Naive thymus-derived CD8-positive, alpha-beta T cell (primary cell): ENCODE measurements around the gene RNF220. TPM values are rescaled to one million over a fixed set of nuclear protein-coding genes. Genes with fewer than 3 reads are reported as not detected.

Experiments used
- ATAC-seq, 2 donors: fragments of 150-1000 bp; cut with Tn5 transposase in 1 of 2; sonication (Bioruptor Pico), chemical (Tn5 transposase) in 1 of 2; 1 replicate in 1 of 2; 2 replicates in 1 of 2; pipeline ENCODE4 v1.10.0; 2021; ENCODE audit warnings: mild to moderate bottlenecking in 2 of 2, moderate library complexity in 2 of 2
- POLR2A ChIA-PET: fragments of 350-600 bp; sonication (Branson Sonifier 250); formaldehyde crosslinking; loops from one replicate; lab custom pipeline; 2021; ENCODE audit warnings: antibody characterized with exemption; lab: Charles Lee
- DNase-seq, 10 donors: peaks; one replicate each; pipeline versions ENCODE4 v3.0.0 to v3.0.0-alpha.2; 2020 to 2022
- H3K27ac Mint-ChIP-seq, 10 donors: one replicate each; pipeline ENCODE4 v1.8.0; 2020 to 2022; ENCODE audit warnings: mild to moderate bottlenecking in 10 of 10, mixed read lengths in 10 of 10, moderate library complexity in 4 of 10, inconsistent platforms in 1 of 10
- H3K27me3 Mint-ChIP-seq, 5 donors: one replicate each; pipeline ENCODE4 v1.8.0; 2021 to 2022; ENCODE audit warnings: mixed read lengths in 5 of 5
- H3K36me3 Mint-ChIP-seq, 3 donors: one replicate each; pipeline ENCODE4 v1.8.0; 2020 to 2022; ENCODE audit warnings: mixed read lengths in 3 of 3, mild to moderate bottlenecking in 2 of 3, inconsistent platforms in 1 of 3
- H3K4me1 Mint-ChIP-seq, 4 donors: one replicate each; pipeline ENCODE4 v1.8.0; 2021 to 2022; ENCODE audit warnings: mixed read lengths in 4 of 4
- H3K4me3 Mint-ChIP-seq, 10 donors: one replicate each; pipeline ENCODE4 v1.8.0; 2020 to 2022; ENCODE audit warnings: mild to moderate bottlenecking in 10 of 10, mixed read lengths in 10 of 10, moderate library complexity in 6 of 10, inconsistent platforms in 1 of 10
- H3K9me3 Mint-ChIP-seq, 9 donors: one replicate each; pipeline ENCODE4 v1.8.0; 2020 to 2022; ENCODE audit warnings: mixed read lengths in 9 of 9, mild to moderate bottlenecking in 3 of 9, inconsistent platforms in 1 of 9, moderate library complexity in 1 of 9
- polyA plus RNA-seq, 3 donors: library from polyadenylated mRNA; unstranded; fragments of 300-500 nt; fragmentation: Illumina TruSeq; gene quantifications; one replicate each; pipeline ENCODE4 v1.2.3, GENCODE V29; 2021
- total RNA-seq, 8 experiments: library from RNA in 2 of 8; stranded (reverse) in 2 of 8; gene quantifications; one replicate each; pipeline ENCODE4 v1.2.3 and lab custom pipeline; 2021 to 2026

Gene RNF220
- total and polyA plus RNA-seq, 5 experiments from 2014 or later, result 62.2 to 129 (median 103) TPM

DNA sequence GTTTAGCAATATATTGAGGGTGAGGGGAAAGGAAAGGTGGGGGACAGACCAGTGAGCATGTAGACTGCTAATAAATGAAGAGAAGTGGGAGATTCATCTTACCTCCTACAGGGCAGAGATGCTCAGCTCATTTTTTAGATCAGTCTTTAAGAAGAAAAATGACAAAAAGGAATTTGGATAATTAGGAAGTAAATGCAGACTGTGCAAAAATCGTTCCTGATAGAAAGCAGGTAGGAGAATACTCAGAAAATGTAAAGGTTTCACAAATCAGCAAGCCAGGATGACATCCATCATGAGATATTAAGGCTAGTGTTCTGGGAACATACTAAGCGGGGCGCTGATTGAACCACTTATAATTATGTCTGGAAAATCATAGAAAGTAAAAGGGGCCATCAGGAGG, 106.3 kb downstream of the RNF220 start:
- Mint-ChIP-seq H3K9me3 (no peaks in the 10 kb centered on the region), H3K27me3 (peaks cover 7 to 31% (median 11%) of the 10 kb centered on the region in 5 donors), H3K4me3 (no peak overlapping the region), H3K27ac (peak overlapping the region in 2 of 10 donors; percentile 20 to 32), H3K4me1 (peaks cover 0 to 5% (median 3%) of the 10 kb centered on the region in 4 donors), H3K36me3 (no peaks in the 10 kb centered on the region)
- ATAC-seq (no peak), DNase-seq (no peak)
- POLR2A ChIA-PET, result no interaction called here

DNA sequence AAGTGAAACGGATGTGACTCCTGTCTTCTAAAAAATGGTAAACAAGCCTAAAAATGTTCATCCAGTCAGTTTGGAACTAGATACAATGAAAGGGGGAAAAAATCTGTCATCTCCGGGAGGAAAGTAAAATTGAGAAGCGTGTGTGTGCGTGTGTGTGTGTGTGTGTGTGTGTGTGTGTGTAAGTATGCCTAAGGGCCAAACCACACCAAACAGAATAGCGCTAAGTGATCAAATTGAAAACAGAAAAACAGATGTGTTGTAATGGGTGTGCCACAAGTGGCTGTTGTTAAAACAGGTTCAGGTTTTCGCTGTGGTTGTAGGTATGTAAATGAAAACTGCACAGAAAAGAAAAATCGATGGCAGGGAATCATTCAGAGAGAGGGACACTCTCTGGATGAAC, 106.7 kb downstream of the RNF220 start:
- Mint-ChIP-seq H3K4me1 (peaks cover 0 to 5% (median 3%) of the 10 kb centered on the region in 4 donors), H3K27me3 (peaks cover 7 to 34% (median 12%) of the 10 kb centered on the region in 5 donors), H3K27ac (peak overlapping the region in 2 of 10 donors; percentile 20 to 32), H3K36me3 (no peaks in the 10 kb centered on the region), H3K4me3 (no peak overlapping the region), H3K9me3 (no peaks in the 10 kb centered on the region)
- ATAC-seq (no peak), DNase-seq (no peak)
- POLR2A ChIA-PET, result no interaction called here

- Mint-ChIP-seq H3K9me3 (no peaks in the 10 kb centered on the region), H3K36me3 (no peaks in the 10 kb centered on the region), H3K4me3 (no peak overlapping the region), H3K4me1 (peaks cover 0 to 5% (median 3%) of the 10 kb centered on the region in 4 donors), H3K27ac (peak overlapping the region in 1 of 10 donors; percentile 49), H3K27me3 (peaks cover 9 to 34% (median 10%) of the 10 kb centered on the region in 5 donors)
- POLR2A ChIA-PET, result no interaction called here
- ATAC-seq (no peak), DNase-seq (no peak)
These were observed 107.3 kb downstream of the RNF220 start for GRCh38 chr1:44512313-44512885.

DNA sequence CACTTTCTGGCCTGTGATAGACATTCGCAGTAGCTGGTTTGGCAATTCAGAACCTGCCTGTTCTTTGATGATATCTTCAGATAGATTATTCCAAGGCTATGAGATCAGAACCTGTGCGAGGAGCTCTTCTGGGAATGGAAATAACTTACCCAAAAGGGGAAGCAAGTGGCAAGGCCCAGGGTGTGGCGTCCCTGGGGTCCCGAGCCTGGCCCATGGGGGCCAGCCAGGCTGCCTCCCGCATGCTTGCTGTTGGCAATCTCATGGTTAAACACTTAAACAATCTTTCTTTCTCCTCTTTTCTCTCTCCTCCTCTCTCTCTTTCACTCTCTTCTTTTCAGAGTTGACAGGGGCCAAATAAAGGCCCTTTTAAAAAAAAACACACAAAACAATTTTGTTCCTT, 108.1 kb downstream of the RNF220 start:
- Mint-ChIP-seq H3K4me1 (peaks cover 0 to 5% (median 3%) of the 10 kb centered on the region in 4 donors), H3K27ac (no peak overlapping the region), H3K36me3 (no peaks in the 10 kb centered on the region), H3K4me3 (no peak overlapping the region), H3K27me3 (peaks cover 9 to 34% (median 10%) of the 10 kb centered on the region in 5 donors), H3K9me3 (no peaks in the 10 kb centered on the region)
- DNase-seq (no peak), ATAC-seq (no peak)
- POLR2A ChIA-PET, result no interaction called here

DNA sequence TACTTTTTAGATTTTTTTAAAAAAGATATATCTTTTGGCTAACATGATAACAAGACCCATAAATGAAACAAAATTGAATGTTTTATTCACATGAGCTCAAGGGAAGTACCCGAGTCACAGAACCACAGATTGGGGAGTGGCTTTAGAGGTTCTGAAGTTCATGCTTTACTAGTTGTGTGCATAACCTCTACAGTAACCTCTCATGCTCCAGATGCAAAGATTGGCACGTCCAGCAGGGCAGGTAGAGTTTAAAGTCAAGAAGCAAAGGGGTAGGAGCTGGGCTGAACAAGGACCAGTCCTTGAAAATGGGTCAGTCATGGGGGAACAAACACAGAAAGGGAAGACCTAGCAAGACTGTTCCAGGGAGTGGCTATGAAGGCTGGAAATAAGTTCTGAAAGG, 109.6 kb downstream of the RNF220 start:
- DNase-seq, result no peak
- H3K4me1 Mint-ChIP-seq, result peaks cover 0 to 11% (median 4%) of the 10 kb centered on the region in 4 donors
- H3K9me3 Mint-ChIP-seq, result no peaks in the 10 kb centered on the region
- H3K27me3 Mint-ChIP-seq, result peaks cover 3 to 32% (median 10%) of the 10 kb centered on the region in 5 donors
- H3K27ac Mint-ChIP-seq, result no peak overlapping the region
- H3K36me3 Mint-ChIP-seq, result no peaks in the 10 kb centered on the region
- no peak overlapping the region for H3K4me3 Mint-ChIP-seq
- POLR2A ChIA-PET, result no interaction called here
- no peak for ATAC-seq

DNA sequence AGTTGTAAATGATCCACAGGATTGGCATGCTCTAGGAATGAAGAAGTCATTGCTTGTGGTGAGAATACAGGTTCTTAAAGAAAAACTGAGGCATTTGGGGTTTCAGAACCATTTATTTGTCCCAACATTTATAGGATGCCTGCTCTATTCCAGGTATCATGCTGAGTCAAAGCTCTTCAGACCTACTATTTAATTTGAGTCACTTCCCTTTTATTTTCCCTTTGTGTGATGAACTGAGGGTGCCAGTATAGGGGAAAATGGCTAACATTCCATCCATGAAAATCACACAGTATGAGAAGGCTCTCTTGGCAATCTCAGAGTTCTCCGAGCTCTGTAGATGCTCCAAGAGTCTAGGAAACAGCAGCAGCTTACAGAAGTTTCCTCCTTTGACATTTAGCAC, 110.4 kb downstream of the RNF220 start:
- peaks cover 0 to 11% (median 4%) of the 10 kb centered on the region in 4 donors for H3K4me1 Mint-ChIP-seq
- ATAC-seq (no peak), DNase-seq (no peak)
- POLR2A ChIA-PET, result no interaction called here
- peaks cover 3 to 35% (median 10%) of the 10 kb centered on the region in 5 donors for H3K27me3 Mint-ChIP-seq
- no peaks in the 10 kb centered on the region for H3K9me3 Mint-ChIP-seq
- no peaks in the 10 kb centered on the region for H3K36me3 Mint-ChIP-seq
- no peak overlapping the region for H3K27ac Mint-ChIP-seq
- no peak overlapping the region for H3K4me3 Mint-ChIP-seq

DNA sequence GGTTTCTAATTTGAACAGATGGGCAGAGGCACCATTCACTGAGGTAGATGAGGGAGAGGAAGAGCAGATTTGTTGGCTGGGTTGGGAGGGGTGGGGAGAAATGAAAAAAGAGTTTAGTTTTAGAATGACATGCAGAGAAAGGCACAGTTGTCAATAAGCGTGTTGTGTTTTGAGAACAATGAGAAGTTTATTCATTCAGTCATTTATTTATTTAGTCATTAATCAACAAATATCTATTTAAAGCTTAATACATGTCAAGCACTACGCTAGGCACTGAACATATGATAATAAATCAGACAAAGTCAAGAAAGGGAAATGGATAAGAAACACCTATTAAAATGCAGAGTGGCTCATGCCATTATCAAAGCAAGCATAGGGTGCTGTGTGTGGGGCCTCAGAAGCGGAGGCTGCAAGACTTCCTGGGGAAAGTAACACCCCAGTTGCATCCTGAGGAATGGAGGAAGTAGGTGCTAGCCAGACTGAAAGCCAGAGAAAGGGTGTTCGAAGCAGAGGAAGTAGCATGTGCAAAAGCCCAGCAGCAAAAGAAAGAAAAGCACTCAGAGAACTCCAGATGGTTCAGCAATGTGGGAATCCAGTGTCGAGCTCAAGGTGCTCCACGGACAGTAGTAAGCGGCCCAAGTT, 114.1 kb downstream of the RNF220 start:
- Mint-ChIP-seq H3K27ac (no peak overlapping the region), H3K9me3 (no peaks in the 10 kb centered on the region), H3K4me3 (no peak overlapping the region), H3K4me1 (peaks cover 0 to 6% (median 2%) of the 10 kb centered on the region in 4 donors), H3K27me3 (peaks cover 0 to 31% (median 4%) of the 10 kb centered on the region in 5 donors), H3K36me3 (no peaks in the 10 kb centered on the region)
- DNase-seq (peak in 1 of 10 donors; percentile 1), ATAC-seq (no peak)
- POLR2A ChIA-PET, result no interaction called here

DNA sequence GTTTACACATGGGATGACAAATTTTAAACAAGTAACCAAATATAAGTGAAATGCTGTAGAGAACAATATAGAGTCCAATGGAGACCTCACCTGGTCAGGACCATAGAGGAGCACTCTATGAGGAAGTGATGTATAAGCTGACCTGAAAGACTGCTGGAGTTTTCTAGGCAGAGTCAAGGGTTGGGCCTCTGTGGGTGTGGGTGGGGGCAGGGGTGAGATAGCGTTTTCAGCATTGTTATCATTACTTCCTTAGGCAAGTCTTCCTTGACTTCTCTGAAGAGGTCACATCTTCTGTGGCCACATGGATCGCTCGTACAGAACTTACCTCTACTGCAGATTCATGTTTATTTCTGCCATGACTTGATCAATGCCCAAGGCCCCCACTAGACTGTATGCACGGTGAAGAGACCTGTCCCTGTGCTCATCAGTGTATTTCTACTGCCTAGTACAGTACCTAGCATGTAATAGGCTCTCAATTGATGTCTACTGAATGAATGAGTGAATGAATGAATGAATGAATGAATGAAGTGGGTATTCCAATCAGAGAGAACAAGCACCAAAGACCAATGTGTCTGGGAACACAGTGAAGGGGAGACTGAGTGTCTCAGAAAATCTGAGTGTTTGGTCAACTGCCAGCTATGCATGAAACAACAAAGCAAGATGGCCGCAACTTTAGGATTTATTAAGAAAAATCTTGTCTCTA, 116.5 kb downstream of the RNF220 start:
- H3K4me1 Mint-ChIP-seq, result peaks cover 0 to 6% (median 2%) of the 10 kb centered on the region in 4 donors
- no peak overlapping the region for H3K4me3 Mint-ChIP-seq
- no peak overlapping the region for H3K27ac Mint-ChIP-seq
- H3K36me3 Mint-ChIP-seq, result no peaks in the 10 kb centered on the region
- ATAC-seq, result no peak
- H3K27me3 Mint-ChIP-seq, result peaks cover 0 to 20% (median 0%) of the 10 kb centered on the region in 5 donors
- POLR2A ChIA-PET, result no interaction called here
- no peaks in the 10 kb centered on the region for H3K9me3 Mint-ChIP-seq
- DNase-seq, result no peak

GRCh38 chr1:44523593-44524591, 118.8 kb downstream of the RNF220 start:
- POLR2A ChIA-PET, result no interaction called here
- no peaks in the 10 kb centered on the region for H3K36me3 Mint-ChIP-seq
- DNase-seq, result no peak
- no peaks in the 10 kb centered on the region for H3K9me3 Mint-ChIP-seq
- no peak for ATAC-seq
- H3K4me3 Mint-ChIP-seq, result no peak overlapping the region
- no peak overlapping the region for H3K27ac Mint-ChIP-seq
- peaks cover 0 to 10% (median 0%) of the 10 kb centered on the region in 5 donors for H3K27me3 Mint-ChIP-seq
- H3K4me1 Mint-ChIP-seq, result peaks cover 0 to 5% (median 1%) of the 10 kb centered on the region in 4 donors

DNA sequence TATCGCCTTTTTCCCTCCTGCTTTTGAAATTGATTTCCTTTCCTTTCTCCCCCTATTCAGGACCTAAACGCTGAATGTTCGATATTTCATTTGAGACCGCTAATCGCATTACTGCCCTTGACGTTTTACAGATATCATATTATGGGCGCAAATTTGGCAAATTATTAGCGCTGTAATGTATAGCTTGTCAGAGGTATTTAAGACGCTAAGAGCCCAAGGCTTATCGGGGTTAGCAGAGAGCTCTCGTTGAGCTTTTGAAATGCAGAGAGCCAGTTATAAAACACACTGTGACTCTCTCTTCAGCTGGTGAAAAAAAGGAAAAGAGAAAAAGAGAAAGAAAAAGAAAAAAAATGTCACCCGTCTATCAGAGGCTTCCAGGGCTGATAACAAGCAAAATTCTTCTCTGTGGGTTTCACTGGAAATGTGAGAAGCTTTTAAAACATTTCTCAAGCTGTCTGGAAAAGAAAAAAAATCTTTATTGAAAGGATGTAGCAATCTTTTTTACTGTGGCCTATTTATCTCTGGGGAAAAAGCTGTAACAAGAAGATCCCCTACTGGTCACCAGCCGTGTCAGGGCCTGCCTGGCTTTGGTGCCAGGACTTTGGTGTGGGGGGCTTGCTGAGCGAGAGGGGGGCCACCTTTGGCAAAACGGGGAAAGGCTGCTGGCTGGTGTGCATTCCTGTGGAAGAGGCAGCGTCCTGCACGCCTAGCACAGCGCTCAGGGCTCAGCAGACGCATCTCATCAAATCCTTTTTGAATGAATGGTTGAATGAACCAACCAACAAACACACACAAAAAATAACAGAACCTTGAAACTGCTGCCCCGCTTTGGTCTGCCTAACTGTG, 119.8 kb downstream of the RNF220 start:
- DNase-seq, result no peak
- H3K4me3 Mint-ChIP-seq, result no peak overlapping the region

DNA sequence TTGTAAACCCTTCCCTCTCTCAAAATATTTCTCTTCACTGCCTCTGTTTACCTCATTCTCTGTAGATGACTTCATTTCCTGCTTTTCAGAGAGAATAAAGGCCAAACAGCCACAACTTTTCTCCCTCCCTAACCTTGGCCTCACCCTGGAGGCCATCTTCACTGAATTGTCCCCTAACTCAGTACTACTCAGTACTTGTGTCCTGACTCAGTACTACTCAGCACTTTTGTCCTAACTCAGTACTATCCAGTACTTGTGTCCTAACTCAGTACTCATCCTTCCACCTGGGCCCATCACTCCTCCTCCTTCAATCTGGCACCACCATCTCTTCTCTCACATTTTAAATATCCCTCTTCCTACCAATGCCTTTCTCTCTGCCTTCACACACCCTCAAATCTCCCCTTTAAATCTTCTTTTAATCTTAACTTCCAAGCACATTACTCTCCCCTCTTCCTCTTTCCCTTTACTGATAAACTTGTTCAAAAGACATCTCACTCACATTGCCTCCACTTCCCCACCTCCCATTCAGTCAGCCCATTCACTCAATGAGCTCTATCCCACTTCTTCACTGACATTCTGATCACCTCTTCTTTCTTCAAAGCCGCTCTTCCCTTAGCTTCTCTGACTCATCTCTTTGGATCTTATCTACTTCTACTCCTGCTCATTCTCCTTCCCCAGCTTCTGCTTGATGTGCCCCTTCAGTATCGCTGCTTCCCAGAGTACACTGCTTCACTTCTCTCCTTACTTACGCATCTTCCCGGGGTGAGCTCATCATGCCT, 121.4 kb downstream of the RNF220 start:
- peaks cover 0 to 6% (median 1%) of the 10 kb centered on the region in 5 donors for H3K27me3 Mint-ChIP-seq

More for the DNA sequence above, 119.8 kb downstream of the RNF220 start:
- Mint-ChIP-seq H3K9me3 (no peaks in the 10 kb centered on the region), H3K36me3 (no peaks in the 10 kb centered on the region), H3K4me1 (no peaks in the 10 kb centered on the region), H3K27ac (no peak overlapping the region), H3K27me3 (peaks cover 0 to 4% (median 0%) of the 10 kb centered on the region in 5 donors)
- POLR2A ChIA-PET, result no interaction called here
- ATAC-seq, result no peak

More for the DNA sequence above, 121.4 kb downstream of the RNF220 start:
- Mint-ChIP-seq H3K36me3 (no peaks in the 10 kb centered on the region), H3K4me3 (no peak overlapping the region), H3K27ac (no peak overlapping the region), H3K9me3 (no peaks in the 10 kb centered on the region), H3K4me1 (no peaks in the 10 kb centered on the region)
- no peak for DNase-seq
- POLR2A ChIA-PET, result no interaction called here
- no peak for ATAC-seq
